ENCODE data around the gene SHROOM1. TPM values are rescaled to one million over a fixed set of nuclear protein-coding genes. Genes with fewer than 3 reads are reported as not detected.
A peak's percentile ranks its signal among the peaks of the same experiment; 100 is the strongest.

The SHROOM1 gene
- total and polyA plus RNA-seq, 2 of the 8 experiments (the other 6 are each of a cell fraction or from before 2014, with no cell fraction given) = 3.9 to 5.2 TPM

DNA sequence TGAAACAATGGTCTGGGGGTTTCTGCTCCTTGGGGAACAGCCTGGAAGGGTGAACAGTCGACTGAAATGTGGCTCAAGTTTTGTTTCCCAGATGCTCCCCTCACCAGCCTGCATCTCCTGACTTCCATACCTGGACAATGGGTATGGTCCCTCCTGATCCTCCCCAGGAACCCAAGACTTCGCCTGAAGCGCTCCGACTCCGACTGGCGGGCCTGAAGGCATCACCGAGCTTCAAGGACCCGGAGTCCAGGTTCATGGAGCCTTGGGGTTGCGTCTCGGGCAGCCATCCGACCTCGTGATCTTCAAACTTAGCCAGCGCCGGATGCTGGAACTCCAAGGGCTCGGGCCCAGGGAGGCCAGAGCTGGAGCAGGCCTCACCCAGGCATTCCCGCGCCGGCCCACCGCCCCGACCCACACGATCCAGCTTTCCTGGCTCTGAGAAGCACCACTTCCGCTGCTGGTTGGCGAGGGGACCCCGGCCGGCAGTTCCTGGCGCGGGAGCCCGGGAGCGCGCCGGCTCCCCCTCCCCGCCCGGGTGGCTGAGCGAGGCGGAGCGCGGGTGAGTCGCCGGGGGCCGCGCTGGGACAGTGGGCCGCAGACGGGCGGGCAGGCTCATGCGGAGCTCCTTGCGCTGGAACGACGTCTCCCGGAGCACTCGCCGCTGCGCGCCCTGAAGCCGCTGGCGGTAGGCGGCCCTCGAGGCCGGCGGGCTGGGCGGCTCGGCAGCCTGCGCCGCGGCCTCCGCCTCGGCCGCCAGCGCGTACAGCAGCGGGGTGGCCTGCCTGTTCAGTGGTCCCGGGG is 5.2 kb downstream of the SHROOM1 start (continued):
- no peak for TF ChIP-seq JUN (IDR thresholded peaks at IDR 0.05; ENCODE audit: low read depth, low read length)
- TF ChIP-seq EZH2 (IDR thresholded peaks at IDR 0.05; ENCODE audit: low read depth, low read length, severe bottlenecking) = no peak
- peak; percentile 61; the same call in 1 of the 2 replicates for TF ChIP-seq GABPA (IDR thresholded peaks at IDR 0.05; ENCODE audit: borderline replicate concordance, insufficient read depth, low read length)
- TF ChIP-seq FOSL1 (IDR thresholded peaks at IDR 0.05; ENCODE audit: insufficient read depth, low read depth, low read length) = no peak
- TF ChIP-seq RNF2 (IDR thresholded peaks at IDR 0.05; ENCODE audit: borderline replicate concordance, low read depth, low read length, missing control alignments, poor library complexity, severe bottlenecking) = peak; percentile 8
- TF ChIP-seq EGR1 (IDR thresholded peaks at IDR 0.05; ENCODE audit: borderline replicate concordance, low read depth, low read length) = no peak
- TF ChIP-seq CTBP2 (IDR thresholded peaks at IDR 0.05; ENCODE audit: borderline replicate concordance, insufficient read depth, insufficient read length, low read length) = no peak
- no peak for TF ChIP-seq JUND (IDR thresholded peaks at IDR 0.05; ENCODE audit: low read length)
- TF ChIP-seq, protein P1, sequence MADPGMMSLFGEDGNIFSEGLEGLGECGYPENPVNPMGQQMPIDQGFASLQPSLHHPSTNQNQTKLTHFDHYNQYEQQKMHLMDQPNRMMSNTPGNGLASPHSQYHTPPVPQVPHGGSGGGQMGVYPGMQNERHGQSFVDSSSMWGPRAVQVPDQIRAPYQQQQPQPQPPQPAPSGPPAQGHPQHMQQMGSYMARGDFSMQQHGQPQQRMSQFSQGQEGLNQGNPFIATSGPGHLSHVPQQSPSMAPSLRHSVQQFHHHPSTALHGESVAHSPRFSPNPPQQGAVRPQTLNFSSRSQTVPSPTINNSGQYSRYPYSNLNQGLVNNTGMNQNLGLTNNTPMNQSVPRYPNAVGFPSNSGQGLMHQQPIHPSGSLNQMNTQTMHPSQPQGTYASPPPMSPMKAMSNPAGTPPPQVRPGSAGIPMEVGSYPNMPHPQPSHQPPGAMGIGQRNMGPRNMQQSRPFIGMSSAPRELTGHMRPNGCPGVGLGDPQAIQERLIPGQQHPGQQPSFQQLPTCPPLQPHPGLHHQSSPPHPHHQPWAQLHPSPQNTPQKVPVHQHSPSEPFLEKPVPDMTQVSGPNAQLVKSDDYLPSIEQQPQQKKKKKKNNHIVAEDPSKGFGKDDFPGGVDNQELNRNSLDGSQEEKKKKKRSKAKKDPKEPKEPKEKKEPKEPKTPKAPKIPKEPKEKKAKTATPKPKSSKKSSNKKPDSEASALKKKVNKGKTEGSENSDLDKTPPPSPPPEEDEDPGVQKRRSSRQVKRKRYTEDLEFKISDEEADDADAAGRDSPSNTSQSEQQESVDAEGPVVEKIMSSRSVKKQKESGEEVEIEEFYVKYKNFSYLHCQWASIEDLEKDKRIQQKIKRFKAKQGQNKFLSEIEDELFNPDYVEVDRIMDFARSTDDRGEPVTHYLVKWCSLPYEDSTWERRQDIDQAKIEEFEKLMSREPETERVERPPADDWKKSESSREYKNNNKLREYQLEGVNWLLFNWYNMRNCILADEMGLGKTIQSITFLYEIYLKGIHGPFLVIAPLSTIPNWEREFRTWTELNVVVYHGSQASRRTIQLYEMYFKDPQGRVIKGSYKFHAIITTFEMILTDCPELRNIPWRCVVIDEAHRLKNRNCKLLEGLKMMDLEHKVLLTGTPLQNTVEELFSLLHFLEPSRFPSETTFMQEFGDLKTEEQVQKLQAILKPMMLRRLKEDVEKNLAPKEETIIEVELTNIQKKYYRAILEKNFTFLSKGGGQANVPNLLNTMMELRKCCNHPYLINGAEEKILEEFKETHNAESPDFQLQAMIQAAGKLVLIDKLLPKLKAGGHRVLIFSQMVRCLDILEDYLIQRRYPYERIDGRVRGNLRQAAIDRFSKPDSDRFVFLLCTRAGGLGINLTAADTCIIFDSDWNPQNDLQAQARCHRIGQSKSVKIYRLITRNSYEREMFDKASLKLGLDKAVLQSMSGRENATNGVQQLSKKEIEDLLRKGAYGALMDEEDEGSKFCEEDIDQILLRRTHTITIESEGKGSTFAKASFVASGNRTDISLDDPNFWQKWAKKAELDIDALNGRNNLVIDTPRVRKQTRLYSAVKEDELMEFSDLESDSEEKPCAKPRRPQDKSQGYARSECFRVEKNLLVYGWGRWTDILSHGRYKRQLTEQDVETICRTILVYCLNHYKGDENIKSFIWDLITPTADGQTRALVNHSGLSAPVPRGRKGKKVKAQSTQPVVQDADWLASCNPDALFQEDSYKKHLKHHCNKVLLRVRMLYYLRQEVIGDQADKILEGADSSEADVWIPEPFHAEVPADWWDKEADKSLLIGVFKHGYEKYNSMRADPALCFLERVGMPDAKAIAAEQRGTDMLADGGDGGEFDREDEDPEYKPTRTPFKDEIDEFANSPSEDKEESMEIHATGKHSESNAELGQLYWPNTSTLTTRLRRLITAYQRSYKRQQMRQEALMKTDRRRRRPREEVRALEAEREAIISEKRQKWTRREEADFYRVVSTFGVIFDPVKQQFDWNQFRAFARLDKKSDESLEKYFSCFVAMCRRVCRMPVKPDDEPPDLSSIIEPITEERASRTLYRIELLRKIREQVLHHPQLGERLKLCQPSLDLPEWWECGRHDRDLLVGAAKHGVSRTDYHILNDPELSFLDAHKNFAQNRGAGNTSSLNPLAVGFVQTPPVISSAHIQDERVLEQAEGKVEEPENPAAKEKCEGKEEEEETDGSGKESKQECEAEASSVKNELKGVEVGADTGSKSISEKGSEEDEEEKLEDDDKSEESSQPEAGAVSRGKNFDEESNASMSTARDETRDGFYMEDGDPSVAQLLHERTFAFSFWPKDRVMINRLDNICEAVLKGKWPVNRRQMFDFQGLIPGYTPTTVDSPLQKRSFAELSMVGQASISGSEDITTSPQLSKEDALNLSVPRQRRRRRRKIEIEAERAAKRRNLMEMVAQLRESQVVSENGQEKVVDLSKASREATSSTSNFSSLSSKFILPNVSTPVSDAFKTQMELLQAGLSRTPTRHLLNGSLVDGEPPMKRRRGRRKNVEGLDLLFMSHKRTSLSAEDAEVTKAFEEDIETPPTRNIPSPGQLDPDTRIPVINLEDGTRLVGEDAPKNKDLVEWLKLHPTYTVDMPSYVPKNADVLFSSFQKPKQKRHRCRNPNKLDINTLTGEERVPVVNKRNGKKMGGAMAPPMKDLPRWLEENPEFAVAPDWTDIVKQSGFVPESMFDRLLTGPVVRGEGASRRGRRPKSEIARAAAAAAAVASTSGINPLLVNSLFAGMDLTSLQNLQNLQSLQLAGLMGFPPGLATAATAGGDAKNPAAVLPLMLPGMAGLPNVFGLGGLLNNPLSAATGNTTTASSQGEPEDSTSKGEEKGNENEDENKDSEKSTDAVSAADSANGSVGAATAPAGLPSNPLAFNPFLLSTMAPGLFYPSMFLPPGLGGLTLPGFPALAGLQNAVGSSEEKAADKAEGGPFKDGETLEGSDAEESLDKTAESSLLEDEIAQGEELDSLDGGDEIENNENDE (IDR thresholded peaks at IDR 0.05; ENCODE audit: insufficient replicate concordance, low read length) = no peak

Data from H1 (cell line).